Measurements from ENCODE around the gene PLXNA4. TPM values are rescaled to one million over a fixed set of nuclear protein-coding genes. Genes with fewer than 3 reads are reported as not detected.

The PLXNA4 gene
- total and polyA plus RNA-seq, 2 experiments from 2014 or later: 0.08 to 0.80 TPM

DNA sequence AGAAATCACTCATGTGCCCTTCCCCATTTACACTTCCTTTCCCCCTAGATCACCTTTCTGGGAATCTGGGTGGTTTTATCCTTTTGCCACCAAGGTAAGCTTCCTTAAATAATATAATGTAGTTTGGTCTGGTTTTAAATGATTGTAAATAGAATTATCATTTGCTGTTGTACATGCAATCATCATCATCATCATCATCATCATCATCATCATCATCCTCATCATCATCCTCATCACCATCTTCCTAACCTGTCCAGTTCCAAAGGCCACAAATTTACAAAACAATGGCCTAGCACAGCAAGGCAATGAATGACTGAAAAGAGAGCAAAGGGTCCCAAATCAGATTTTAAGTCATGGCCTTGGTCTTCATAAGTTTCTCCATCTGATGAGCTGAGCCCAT, 329.7 kb downstream of the PLXNA4 start:
- Histone ChIP-seq H2AFZ (no peak overlapping the region), H3K36me3 (ENCODE audit: insufficient read depth) (peaks cover 4% of the 10 kb centered on the region; the same call in 1 of the 2 replicates), H3K27me3 (ENCODE audit: insufficient read depth) (no peaks in the 10 kb centered on the region), H3K27ac (ENCODE audit: low read depth) (no peak overlapping the region), H3F3A (replicated peaks; ENCODE audit: low read depth) (no peaks in the 10 kb centered on the region), H4K20me1 (replicated peaks; ENCODE audit: insufficient read depth) (no peaks in the 10 kb centered on the region), H3K4me3 (no peak overlapping the region), H3K79me2 (replicated peaks; ENCODE audit: insufficient read depth) (no peaks in the 10 kb centered on the region), H3K4me1 (ENCODE audit: insufficient read depth) (peaks cover 33% of the 10 kb centered on the region), H3K4me2 (no peak overlapping the region), H3K9me2 (ENCODE audit: insufficient read depth) (no peaks in the 10 kb centered on the region)
- DNase-seq (ENCODE audit: low spot score) (no peak), ATAC-seq (no peak)
- Mint-ChIP-seq H3K9me3 (peaks cover 17% of the 10 kb centered on the region), H3K4me3 (no peak overlapping the region), H3K27ac (no peak overlapping the region), H3K27me3 (ENCODE audit: insufficient read depth, low read depth, poor library complexity) (peaks cover 9% of the 10 kb centered on the region), H3K4me1 (peaks cover 29% of the 10 kb centered on the region), H3K36me3 (ENCODE audit: low read depth) (no peaks in the 10 kb centered on the region; the same call in 2 of the 3 replicates)
- TF ChIP-seq EZH2 (IDR thresholded peaks at IDR 0.05; ENCODE audit: low read depth, unreplicated experiment): no peak
- TF ChIP-seq, protein P1, sequence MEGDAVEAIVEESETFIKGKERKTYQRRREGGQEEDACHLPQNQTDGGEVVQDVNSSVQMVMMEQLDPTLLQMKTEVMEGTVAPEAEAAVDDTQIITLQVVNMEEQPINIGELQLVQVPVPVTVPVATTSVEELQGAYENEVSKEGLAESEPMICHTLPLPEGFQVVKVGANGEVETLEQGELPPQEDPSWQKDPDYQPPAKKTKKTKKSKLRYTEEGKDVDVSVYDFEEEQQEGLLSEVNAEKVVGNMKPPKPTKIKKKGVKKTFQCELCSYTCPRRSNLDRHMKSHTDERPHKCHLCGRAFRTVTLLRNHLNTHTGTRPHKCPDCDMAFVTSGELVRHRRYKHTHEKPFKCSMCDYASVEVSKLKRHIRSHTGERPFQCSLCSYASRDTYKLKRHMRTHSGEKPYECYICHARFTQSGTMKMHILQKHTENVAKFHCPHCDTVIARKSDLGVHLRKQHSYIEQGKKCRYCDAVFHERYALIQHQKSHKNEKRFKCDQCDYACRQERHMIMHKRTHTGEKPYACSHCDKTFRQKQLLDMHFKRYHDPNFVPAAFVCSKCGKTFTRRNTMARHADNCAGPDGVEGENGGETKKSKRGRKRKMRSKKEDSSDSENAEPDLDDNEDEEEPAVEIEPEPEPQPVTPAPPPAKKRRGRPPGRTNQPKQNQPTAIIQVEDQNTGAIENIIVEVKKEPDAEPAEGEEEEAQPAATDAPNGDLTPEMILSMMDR (conservative IDR thresholded peaks at IDR 0.05; ENCODE audit: low read depth in 2 of 2): no peak

DNA sequence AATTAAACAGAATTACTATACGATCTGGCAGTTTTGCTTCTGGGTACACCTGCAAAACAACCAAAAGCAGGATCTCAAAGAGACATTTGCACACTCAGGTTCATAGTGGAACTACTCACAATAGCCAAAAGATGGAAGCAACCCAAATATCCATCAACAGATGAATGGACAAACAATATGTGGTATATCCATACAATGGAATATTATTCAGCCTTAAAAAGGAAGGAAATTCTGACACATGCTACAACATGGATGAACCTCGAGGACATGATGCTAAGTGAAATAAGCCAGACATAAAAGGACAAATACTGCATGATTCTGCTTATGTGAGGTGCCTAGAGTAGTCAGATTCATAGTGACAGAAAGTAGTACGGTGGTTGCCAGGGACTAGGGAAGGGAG, 330.7 kb downstream of the PLXNA4 start:
- Mint-ChIP-seq H3K4me3 (no peak overlapping the region), H3K9me3 (peaks cover 17% of the 10 kb centered on the region), H3K36me3 (ENCODE audit: low read depth) (no peaks in the 10 kb centered on the region; the same call in 2 of the 3 replicates), H3K27ac (no peak overlapping the region), H3K27me3 (ENCODE audit: insufficient read depth, low read depth, poor library complexity) (peaks cover 7% of the 10 kb centered on the region), H3K4me1 (peaks cover 18% of the 10 kb centered on the region)
- DNase-seq (ENCODE audit: low spot score): no peak
- Histone ChIP-seq H3K4me2 (no peak overlapping the region), H3K27me3 (ENCODE audit: insufficient read depth) (no peaks in the 10 kb centered on the region), H3K79me2 (replicated peaks; ENCODE audit: insufficient read depth) (no peaks in the 10 kb centered on the region), H2AFZ (no peak overlapping the region), H3K4me3 (no peak overlapping the region), H3K4me1 (ENCODE audit: insufficient read depth) (peaks cover 23% of the 10 kb centered on the region), H3F3A (replicated peaks; ENCODE audit: low read depth) (no peaks in the 10 kb centered on the region), H3K36me3 (ENCODE audit: insufficient read depth) (peaks cover 4% of the 10 kb centered on the region; the same call in 1 of the 2 replicates), H4K20me1 (replicated peaks; ENCODE audit: insufficient read depth) (no peaks in the 10 kb centered on the region), H3K9me2 (ENCODE audit: insufficient read depth) (no peaks in the 10 kb centered on the region), H3K27ac (ENCODE audit: low read depth) (no peak overlapping the region)
- no peak for ATAC-seq
- TF ChIP-seq, protein P2, sequence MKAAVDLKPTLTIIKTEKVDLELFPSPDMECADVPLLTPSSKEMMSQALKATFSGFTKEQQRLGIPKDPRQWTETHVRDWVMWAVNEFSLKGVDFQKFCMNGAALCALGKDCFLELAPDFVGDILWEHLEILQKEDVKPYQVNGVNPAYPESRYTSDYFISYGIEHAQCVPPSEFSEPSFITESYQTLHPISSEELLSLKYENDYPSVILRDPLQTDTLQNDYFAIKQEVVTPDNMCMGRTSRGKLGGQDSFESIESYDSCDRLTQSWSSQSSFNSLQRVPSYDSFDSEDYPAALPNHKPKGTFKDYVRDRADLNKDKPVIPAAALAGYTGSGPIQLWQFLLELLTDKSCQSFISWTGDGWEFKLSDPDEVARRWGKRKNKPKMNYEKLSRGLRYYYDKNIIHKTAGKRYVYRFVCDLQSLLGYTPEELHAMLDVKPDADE (IDR thresholded peaks at IDR 0.05): no peak
- TF ChIP-seq JUNB (IDR thresholded peaks at IDR 0.05; ENCODE audit: unreplicated experiment) (no peak), EZH2 (IDR thresholded peaks at IDR 0.05; ENCODE audit: low read depth, unreplicated experiment) (no peak), POLR2AphosphoS5 (IDR thresholded peaks at IDR 0.05; ENCODE audit: low read depth) (no peak), ZNF331 (CRISPR knock-in tag; IDR thresholded peaks at IDR 0.05; ENCODE audit: low read depth) (no peak), EZH2phosphoT487 (IDR thresholded peaks at IDR 0.05; ENCODE audit: unreplicated experiment) (no peak), ZNF114 (CRISPR knock-in tag; IDR thresholded peaks at IDR 0.05) (no peak), STAT1 (IDR thresholded peaks at IDR 0.05; ENCODE audit: unreplicated experiment) (no peak)
- TF ChIP-seq, protein P1 (conservative IDR thresholded peaks at IDR 0.05; ENCODE audit: low read depth in 2 of 2): no peak
- TF ChIP-seq, protein P3, sequence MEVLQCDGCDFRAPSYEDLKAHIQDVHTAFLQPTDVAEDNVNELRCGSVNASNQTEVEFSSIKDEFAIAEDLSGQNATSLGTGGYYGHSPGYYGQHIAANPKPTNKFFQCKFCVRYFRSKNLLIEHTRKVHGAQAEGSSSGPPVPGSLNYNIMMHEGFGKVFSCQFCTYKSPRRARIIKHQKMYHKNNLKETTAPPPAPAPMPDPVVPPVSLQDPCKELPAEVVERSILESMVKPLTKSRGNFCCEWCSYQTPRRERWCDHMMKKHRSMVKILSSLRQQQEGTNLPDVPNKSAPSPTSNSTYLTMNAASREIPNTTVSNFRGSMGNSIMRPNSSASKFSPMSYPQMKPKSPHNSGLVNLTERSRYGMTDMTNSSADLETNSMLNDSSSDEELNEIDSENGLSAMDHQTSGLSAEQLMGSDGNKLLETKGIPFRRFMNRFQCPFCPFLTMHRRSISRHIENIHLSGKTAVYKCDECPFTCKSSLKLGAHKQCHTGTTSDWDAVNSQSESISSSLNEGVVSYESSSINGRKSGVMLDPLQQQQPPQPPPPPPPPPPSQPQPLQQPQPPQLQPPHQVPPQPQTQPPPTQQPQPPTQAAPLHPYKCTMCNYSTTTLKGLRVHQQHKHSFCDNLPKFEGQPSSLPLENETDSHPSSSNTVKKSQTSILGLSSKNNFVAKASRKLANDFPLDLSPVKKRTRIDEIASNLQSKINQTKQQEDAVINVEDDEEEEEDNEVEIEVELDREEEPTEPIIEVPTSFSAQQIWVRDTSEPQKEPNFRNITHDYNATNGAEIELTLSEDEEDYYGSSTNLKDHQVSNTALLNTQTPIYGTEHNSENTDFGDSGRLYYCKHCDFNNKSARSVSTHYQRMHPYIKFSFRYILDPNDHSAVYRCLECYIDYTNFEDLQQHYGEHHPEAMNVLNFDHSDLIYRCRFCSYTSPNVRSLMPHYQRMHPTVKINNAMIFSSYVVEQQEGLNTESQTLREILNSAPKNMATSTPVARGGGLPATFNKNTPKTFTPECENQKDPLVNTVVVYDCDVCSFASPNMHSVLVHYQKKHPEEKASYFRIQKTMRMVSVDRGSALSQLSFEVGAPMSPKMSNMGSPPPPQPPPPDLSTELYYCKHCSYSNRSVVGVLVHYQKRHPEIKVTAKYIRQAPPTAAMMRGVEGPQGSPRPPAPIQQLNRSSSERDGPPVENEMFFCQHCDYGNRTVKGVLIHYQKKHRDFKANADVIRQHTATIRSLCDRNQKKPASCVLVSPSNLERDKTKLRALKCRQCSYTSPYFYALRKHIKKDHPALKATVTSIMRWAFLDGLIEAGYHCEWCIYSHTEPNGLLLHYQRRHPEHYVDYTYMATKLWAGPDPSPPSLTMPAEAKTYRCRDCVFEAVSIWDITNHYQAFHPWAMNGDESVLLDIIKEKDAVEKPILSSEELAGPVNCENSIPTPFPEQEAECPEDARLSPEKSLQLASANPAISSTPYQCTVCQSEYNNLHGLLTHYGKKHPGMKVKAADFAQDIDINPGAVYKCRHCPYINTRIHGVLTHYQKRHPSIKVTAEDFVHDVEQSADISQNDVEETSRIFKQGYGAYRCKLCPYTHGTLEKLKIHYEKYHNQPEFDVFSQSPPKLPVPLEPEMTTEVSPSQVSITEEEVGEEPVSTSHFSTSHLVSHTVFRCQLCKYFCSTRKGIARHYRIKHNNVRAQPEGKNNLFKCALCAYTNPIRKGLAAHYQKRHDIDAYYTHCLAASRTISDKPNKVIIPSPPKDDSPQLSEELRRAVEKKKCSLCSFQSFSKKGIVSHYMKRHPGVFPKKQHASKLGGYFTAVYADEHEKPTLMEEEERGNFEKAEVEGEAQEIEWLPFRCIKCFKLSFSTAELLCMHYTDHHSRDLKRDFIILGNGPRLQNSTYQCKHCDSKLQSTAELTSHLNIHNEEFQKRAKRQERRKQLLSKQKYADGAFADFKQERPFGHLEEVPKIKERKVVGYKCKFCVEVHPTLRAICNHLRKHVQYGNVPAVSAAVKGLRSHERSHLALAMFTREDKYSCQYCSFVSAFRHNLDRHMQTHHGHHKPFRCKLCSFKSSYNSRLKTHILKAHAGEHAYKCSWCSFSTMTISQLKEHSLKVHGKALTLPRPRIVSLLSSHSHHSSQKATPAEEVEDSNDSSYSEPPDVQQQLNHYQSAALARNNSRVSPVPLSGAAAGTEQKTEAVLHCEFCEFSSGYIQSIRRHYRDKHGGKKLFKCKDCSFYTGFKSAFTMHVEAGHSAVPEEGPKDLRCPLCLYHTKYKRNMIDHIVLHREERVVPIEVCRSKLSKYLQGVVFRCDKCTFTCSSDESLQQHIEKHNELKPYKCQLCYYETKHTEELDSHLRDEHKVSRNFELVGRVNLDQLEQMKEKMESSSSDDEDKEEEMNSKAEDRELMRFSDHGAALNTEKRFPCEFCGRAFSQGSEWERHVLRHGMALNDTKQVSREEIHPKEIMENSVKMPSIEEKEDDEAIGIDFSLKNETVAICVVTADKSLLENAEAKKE (CRISPR knock-in tag; IDR thresholded peaks at IDR 0.05): no peak

Measured in GM23338 (cell line).